ENCODE measurements around the gene PXDC1.

PXDC1 gene

GRCh38 chr6:3697609-3698008 is 53.9 kb downstream of the PXDC1 start:
- H3K4me3 ChIP-seq (IDR thresholded peaks at IDR 0.05; ENCODE audit: insufficient read depth, low read depth, low read length), result no peak overlapping the region
- H3K4me2 ChIP-seq, result no peak overlapping the region
- no peaks in the 10 kb centered on the region for H3K27me3 ChIP-seq (ENCODE audit: insufficient read depth, low read depth)
- TF ChIP-seq CTCF (conservative IDR thresholded peaks at IDR 0.05; ENCODE audit: low read depth, low read length), result no peak
- H3K79me2 ChIP-seq (ENCODE audit: insufficient read depth, low read depth), result no peaks in the 10 kb centered on the region
- no peaks in the 10 kb centered on the region for H4K20me1 ChIP-seq (ENCODE audit: insufficient read depth)
- no peak overlapping the region for H3K27ac ChIP-seq
- H2AFZ ChIP-seq (ENCODE audit: low read depth), result no peak overlapping the region
- no peak overlapping the region for H3K9ac ChIP-seq
- no peaks in the 10 kb centered on the region for H3K4me1 ChIP-seq (ENCODE audit: low read depth, poor library complexity, severe bottlenecking)
- H3K36me3 ChIP-seq (ENCODE audit: insufficient read depth), result no peaks in the 10 kb centered on the region

- Histone ChIP-seq H3K79me2 (ENCODE audit: insufficient read depth, low read depth) (no peaks in the 10 kb centered on the region), H3K9ac (no peak overlapping the region), H3K36me3 (ENCODE audit: insufficient read depth) (no peaks in the 10 kb centered on the region), H3K4me1 (ENCODE audit: low read depth, poor library complexity, severe bottlenecking) (no peaks in the 10 kb centered on the region), H3K27ac (no peak overlapping the region), H4K20me1 (ENCODE audit: insufficient read depth) (no peaks in the 10 kb centered on the region), H3K4me3 (IDR thresholded peaks at IDR 0.05; ENCODE audit: insufficient read depth, low read depth, low read length) (no peak overlapping the region), H3K4me2 (no peak overlapping the region), H3K27me3 (ENCODE audit: insufficient read depth, low read depth) (no peaks in the 10 kb centered on the region), H2AFZ (ENCODE audit: low read depth) (no peak overlapping the region)
- TF ChIP-seq CTCF (conservative IDR thresholded peaks at IDR 0.05; ENCODE audit: low read depth, low read length), result no peak
Measured at GRCh38 chr6:3696525-3697088, 54.9 kb downstream of the PXDC1 start.

GRCh38 chr6:3695065-3695817 is 56.3 kb downstream of the PXDC1 start:
- Histone ChIP-seq H2AFZ (ENCODE audit: low read depth) (no peak overlapping the region), H3K27ac (no peak overlapping the region), H3K27me3 (ENCODE audit: insufficient read depth, low read depth) (no peaks in the 10 kb centered on the region), H3K4me1 (ENCODE audit: low read depth, poor library complexity, severe bottlenecking) (no peaks in the 10 kb centered on the region), H4K20me1 (ENCODE audit: insufficient read depth) (no peaks in the 10 kb centered on the region), H3K79me2 (ENCODE audit: insufficient read depth, low read depth) (no peaks in the 10 kb centered on the region), H3K9ac (no peak overlapping the region), H3K36me3 (ENCODE audit: insufficient read depth) (no peaks in the 10 kb centered on the region), H3K4me2 (no peak overlapping the region), H3K4me3 (IDR thresholded peaks at IDR 0.05; ENCODE audit: insufficient read depth, low read depth, low read length) (no peak overlapping the region)
- TF ChIP-seq CTCF (conservative IDR thresholded peaks at IDR 0.05; ENCODE audit: low read depth, low read length), result no peak

DNA sequence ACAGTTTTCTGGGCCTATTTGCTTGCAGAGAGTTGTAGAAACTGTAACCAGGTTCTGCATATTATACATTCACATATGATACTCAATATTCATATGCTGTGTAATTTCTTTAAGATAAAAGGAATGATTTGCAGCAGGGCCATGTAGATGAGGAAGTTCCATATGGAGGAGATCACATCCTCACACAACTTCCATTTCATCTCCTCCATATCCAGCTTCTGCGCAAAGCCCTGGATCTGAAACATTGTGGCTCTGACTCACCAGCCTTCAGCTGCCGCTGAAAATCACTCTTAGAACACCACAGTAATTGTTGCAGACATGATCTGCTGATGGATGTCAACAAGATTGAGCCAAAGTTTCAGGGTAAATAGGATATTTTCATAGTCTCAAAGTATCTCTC is 57.7 kb downstream of the PXDC1 start:
- no peak overlapping the region for H3K9ac ChIP-seq
- no peak overlapping the region for H3K4me3 ChIP-seq (IDR thresholded peaks at IDR 0.05; ENCODE audit: insufficient read depth, low read depth, low read length)
- H3K4me1 ChIP-seq (ENCODE audit: low read depth, poor library complexity, severe bottlenecking), result no peaks in the 10 kb centered on the region
- no peaks in the 10 kb centered on the region for H3K79me2 ChIP-seq (ENCODE audit: insufficient read depth, low read depth)
- no peak overlapping the region for H3K4me2 ChIP-seq
- H2AFZ ChIP-seq (ENCODE audit: low read depth), result no peak overlapping the region
- H3K27ac ChIP-seq, result no peak overlapping the region
- no peaks in the 10 kb centered on the region for H3K27me3 ChIP-seq (ENCODE audit: insufficient read depth, low read depth)
- H4K20me1 ChIP-seq (ENCODE audit: insufficient read depth), result no peaks in the 10 kb centered on the region
- no peaks in the 10 kb centered on the region for H3K36me3 ChIP-seq (ENCODE audit: insufficient read depth)
- TF ChIP-seq CTCF (conservative IDR thresholded peaks at IDR 0.05; ENCODE audit: low read depth, low read length), result no peak

All from KMS-11 (cell line).